H1 (cell line): ENCODE data around the gene FOXG1. TPM values are rescaled to one million over a fixed set of nuclear protein-coding genes. Genes with fewer than 3 reads are reported as not detected.

ENCODE experiments used
- CTCF ChIA-PET: fragments of 300-600 bp; sonication (Branson Sonifier 250); formaldehyde crosslinking; loops from one replicate; lab custom pipeline; 2021; ENCODE audit not compliant: partially characterized antibody; lab: Charles Lee
- POLR2A ChIA-PET: fragments of 300-600 bp; sonication (Branson Sonifier 250); formaldehyde crosslinking; loops from one replicate; lab custom pipeline; 2021; ENCODE audit warnings: inconsistent platforms; ENCODE audit not compliant: partially characterized antibody; lab: Charles Lee
- DNase-seq, 2 experiments: peaks; one replicate each; pipeline versions ENCODE4 v3.0.0 to v3.0.0-alpha.2; 2010 to 2022; ENCODE audit warnings: low spot score in 2 of 2, low read depth in 1 of 2, mixed read lengths in 1 of 2
- FAIRE-seq: peaks from 2 replicates; lab custom pipeline; 2011; peaks lifted over from hg19 to GRCh38; lab: Jason Lieb, UNC
- H2AFZ ChIP-seq: 2 replicates; pipeline ENCODE4 v1.8.1; 2012; ENCODE audit warnings: low read length, inconsistent platforms
- H2AK5ac ChIP-seq: 2 replicates; pipeline ENCODE4 v1.6.1; 2013; ENCODE audit warnings: low read depth, low read length
- H2BK120ac ChIP-seq: replicated peaks from 2 replicates; pipeline ENCODE3; 2013; ENCODE audit warnings: low read depth, low read length, inconsistent platforms
- H2BK12ac ChIP-seq: 2 replicates; pipeline ENCODE4 v1.6.1; 2013; ENCODE audit warnings: low read depth, low read length
- H2BK15ac ChIP-seq: 2 replicates; pipeline ENCODE4 v1.6.1; 2013; ENCODE audit warnings: low read length
- H2BK20ac ChIP-seq: 2 replicates; pipeline ENCODE4 v1.6.1; 2013; ENCODE audit warnings: low read length
- H2BK5ac ChIP-seq: 2 replicates; pipeline ENCODE4 v1.6.1; 2013; ENCODE audit warnings: low read depth, low read length
- H3K14ac ChIP-seq: 2 replicates; pipeline ENCODE4 v1.6.1; 2013; ENCODE audit warnings: inconsistent platforms; ENCODE audit not compliant: insufficient read length
- H3K18ac ChIP-seq: 2 replicates; pipeline ENCODE4 v1.6.1; 2013; ENCODE audit warnings: low read length; ENCODE audit errors: extremely low read depth
- H3K23ac ChIP-seq: 2 replicates; pipeline ENCODE4 v1.6.1; 2013; ENCODE audit warnings: inconsistent platforms; ENCODE audit not compliant: insufficient read length
- H3K23me2 ChIP-seq: 2 replicates; pipeline ENCODE4 v1.6.1; 2013; ENCODE audit warnings: low read depth, low read length
- H3K27ac ChIP-seq: 2 replicates; pipeline ENCODE4 v1.6.1; 2011; ENCODE audit warnings: low read depth, low read length, inconsistent platforms
- H3K27me3 ChIP-seq, 4 experiments: replicated peaks in 1 of 4; 1 replicate in 1 of 4; 2 replicates in 3 of 4; pipeline versions ENCODE4 v1.6.1 to v1.8.1; 2011 to 2013; ENCODE audit warnings: low read length in 3 of 4, mild to moderate bottlenecking in 3 of 4, inconsistent platforms in 2 of 4, mixed read lengths in 2 of 4, moderate library complexity in 1 of 4; ENCODE audit not compliant: control insufficient read depth in 3 of 4, insufficient read depth in 3 of 4; ENCODE audit errors: extremely low read depth in 1 of 4
- H3K36me3 ChIP-seq, 4 experiments: 2 replicates each; pipeline versions ENCODE4 v1.6.1 to v1.8.1; 2011 to 2013; ENCODE audit warnings: mild to moderate bottlenecking in 4 of 4, low read length in 3 of 4, moderate library complexity in 2 of 4, control low read depth in 1 of 4, inconsistent platforms in 1 of 4; ENCODE audit not compliant: insufficient read depth in 4 of 4, control insufficient read depth in 2 of 4
- H3K4ac ChIP-seq: replicated peaks from 2 replicates; pipeline ENCODE3; 2013; ENCODE audit warnings: low read length, low read depth, mixed read lengths, inconsistent platforms; ENCODE audit not compliant: insufficient read length
- H3K4me1 ChIP-seq, 4 experiments: replicated peaks in 1 of 4; 1 replicate in 1 of 4; 2 replicates in 3 of 4; pipeline versions ENCODE4 v1.6.1 to v1.8.1; 2011 to 2013; ENCODE audit warnings: low read length in 3 of 4, inconsistent platforms in 2 of 4, mixed read lengths in 1 of 4; ENCODE audit not compliant: insufficient read depth in 4 of 4, control insufficient read depth in 3 of 4
- H3K4me2 ChIP-seq, 2 experiments: 2 replicates each; pipeline versions ENCODE4 v1.6.1 to v1.8.1; 2011 to 2013; ENCODE audit warnings: low read depth in 2 of 2, low read length in 2 of 2, control low read depth in 1 of 2, inconsistent platforms in 1 of 2, mild to moderate bottlenecking in 1 of 2; ENCODE audit not compliant: insufficient read depth in 1 of 2
- H3K4me3 ChIP-seq, 4 experiments: fragments of 200-600, 300-600 bp in 1 of 4; sonication (generic), shearing (Covaris generic), sonication (Bioruptor Twin) in 1 of 4; 2 replicates each; pipeline versions ENCODE4 v1.5.1 to v1.8.1; 2011 to 2016; ENCODE audit warnings: low read length in 4 of 4, low read depth in 3 of 4, control low read depth in 2 of 4, inconsistent platforms in 2 of 4, mild to moderate bottlenecking in 2 of 4, mixed read lengths in 1 of 4, moderate library complexity in 1 of 4; ENCODE audit not compliant: insufficient read depth in 2 of 4; ENCODE audit errors: extremely low read depth in 1 of 4
- H3K56ac ChIP-seq: replicated peaks from 2 replicates; pipeline ENCODE3; 2013; ENCODE audit warnings: low read depth, mild to moderate bottlenecking, mixed read lengths, low read length, inconsistent platforms; ENCODE audit not compliant: insufficient read length
- H3K79me1 ChIP-seq: 2 replicates; pipeline ENCODE4 v1.6.1; 2013; ENCODE audit warnings: low read depth, low read length, control low read depth
- H3K79me2 ChIP-seq, 2 experiments: 2 replicates each; pipeline versions ENCODE4 v1.6.1 to v1.8.1; 2012 to 2013; ENCODE audit warnings: low read length in 2 of 2, mild to moderate bottlenecking in 2 of 2, inconsistent platforms in 1 of 2; ENCODE audit not compliant: insufficient read depth in 2 of 2, control insufficient read depth in 1 of 2
- H3K9ac ChIP-seq, 4 experiments: replicated peaks in 1 of 4; 1 replicate in 1 of 4; 2 replicates in 3 of 4; pipeline versions ENCODE4 v1.6.1 to v1.8.1; 2011 to 2013; ENCODE audit warnings: low read depth in 3 of 4, low read length in 3 of 4, control low read depth in 2 of 4, mild to moderate bottlenecking in 2 of 4, moderate library complexity in 2 of 4, inconsistent platforms in 1 of 4; ENCODE audit errors: extremely low read depth in 1 of 4
- H3K9me3 ChIP-seq, 2 experiments: 2 replicates each; pipeline versions ENCODE4 v1.6.1 to v1.8.1; 2012 to 2013; ENCODE audit warnings: mild to moderate bottlenecking in 2 of 2, moderate library complexity in 2 of 2, control low read depth in 1 of 2, inconsistent platforms in 1 of 2, low read depth in 1 of 2, low read length in 1 of 2, mixed read lengths in 1 of 2; ENCODE audit not compliant: insufficient read depth in 2 of 2
- H4K20me1 ChIP-seq, 2 experiments: replicated peaks in 1 of 2; 2 replicates each; pipeline versions ENCODE3 to v1.8.1; 2011 to 2013; ENCODE audit warnings: inconsistent platforms in 2 of 2, low read length in 2 of 2, mild to moderate bottlenecking in 1 of 2; ENCODE audit not compliant: insufficient read depth in 2 of 2, control insufficient read depth in 1 of 2
- H4K5ac ChIP-seq: 2 replicates; pipeline ENCODE4 v1.6.1; 2013; ENCODE audit warnings: low read length, low read depth, mixed read lengths, inconsistent platforms; ENCODE audit not compliant: insufficient read length
- H4K8ac ChIP-seq: 2 replicates; pipeline ENCODE4 v1.8.0; 2013; ENCODE audit warnings: mild to moderate bottlenecking, moderate library complexity, low read length, inconsistent platforms; ENCODE audit not compliant: insufficient read depth; ENCODE audit errors: extremely low read depth
- H4K91ac ChIP-seq: replicated peaks from 2 replicates; pipeline ENCODE3; 2013; ENCODE audit warnings: low read length, mixed read lengths, inconsistent platforms; ENCODE audit not compliant: insufficient read length
- CREB1 ChIP-seq: IDR thresholded peaks from 2 replicates; pipeline ENCODE4 v1.6.1; 2012; ENCODE audit warnings: inconsistent platforms
- EGR1 ChIP-seq: IDR thresholded peaks from 2 replicates; pipeline ENCODE4 v1.6.1; 2011; ENCODE audit warnings: low read depth, low read length, borderline replicate concordance
- JUN ChIP-seq: IDR thresholded peaks from 2 replicates; pipeline ENCODE4 v1.6.1; 2011; ENCODE audit warnings: low read depth, mild to moderate bottlenecking, improper control_type of control experiment, low read length
- JUND ChIP-seq: IDR thresholded peaks from 2 replicates; pipeline ENCODE4 v1.6.1; 2011; ENCODE audit warnings: mild to moderate bottlenecking, improper control_type of control experiment, low read length
- NANOG ChIP-seq: IDR thresholded peaks from 2 replicates; pipeline ENCODE4 v1.6.1; 2011; ENCODE audit warnings: low read length, low read depth, mild to moderate bottlenecking, inconsistent platforms; ENCODE audit not compliant: insufficient read depth, poor library complexity, severe bottlenecking
- RAD21 ChIP-seq, 2 experiments: IDR thresholded peaks in 1 of 2; conservative IDR thresholded peaks in 1 of 2; 2 replicates each; pipeline ENCODE4 v1.6.1; 2011; ENCODE audit warnings: low read depth in 2 of 2, low read length in 2 of 2, improper control_type of control experiment in 1 of 2, inconsistent platforms in 1 of 2, mild to moderate bottlenecking in 1 of 2, moderate library complexity in 1 of 2
- RBBP5 ChIP-seq: IDR thresholded peaks from 2 replicates; pipeline ENCODE4 v1.7.1; 2012; ENCODE audit warnings: low read depth, mild to moderate bottlenecking, inconsistent platforms, low read length, moderate library complexity, borderline replicate concordance
- RNF2 ChIP-seq: fragments of 200-900, 300-1000 bp; sonication (generic); IDR thresholded peaks from 2 replicates; pipeline ENCODE4 v1.7.1; 2016; ENCODE audit warnings: borderline replicate concordance, low read depth, mild to moderate bottlenecking, antibody characterized with exemption, low read length; ENCODE audit not compliant: poor library complexity, severe bottlenecking; ENCODE audit errors: missing control alignments
- SIRT6 ChIP-seq: IDR thresholded peaks from one replicate; pipeline ENCODE4 v1.7.1; 2012; ENCODE audit warnings: low read length, inconsistent platforms
- SP4 ChIP-seq: IDR thresholded peaks from 2 replicates; pipeline ENCODE4 v1.6.1; 2012; ENCODE audit warnings: low read length, inconsistent platforms
- TEAD4 ChIP-seq: IDR thresholded peaks from 2 replicates; pipeline ENCODE4 v1.6.1; 2012; ENCODE audit warnings: low read depth, low read length, inconsistent platforms, mixed read lengths
- polyA plus RNA-seq, 7 experiments: library from polyadenylated mRNA; depleted of rRNA in 3 of 7; stranded (reverse) in 5 of 7; unstranded in 2 of 7; fragments of >200 nt in 5 of 7; fragments of 200-250 nt in 2 of 7; gene quantifications; 1 replicate in 5 of 7; 2 replicates in 1 of 7; 4 replicates in 1 of 7; pipeline versions ENCODE4 v1.2.1 to v1.2.3, GENCODE V29; 2011 to 2013; ENCODE audit warnings: missing spikeins in 2 of 7, mixed read lengths in 2 of 7
- total RNA-seq: library from RNA; stranded (reverse); fragmentation: NEBNext Ultra II Directional; extraction: Animal tissue kit (Norgen Biotek cat#: 25700); gene quantifications from 2 replicates; pipeline ENCODE4 v1.2.1, GENCODE V29; 2021
- TF ChIP-seq, protein P1 (sequence below), 3 experiments: IDR thresholded peaks; 1 replicate in 2 of 3; 2 replicates in 1 of 3; pipeline versions ENCODE4 v1.5.1 to v1.6.1; 2011; ENCODE audit warnings: low read length in 3 of 3, mild to moderate bottlenecking in 3 of 3, inconsistent platforms in 2 of 3, low read depth in 1 of 3, moderate library complexity in 1 of 3; ENCODE audit not compliant: insufficient read depth in 1 of 3; ENCODE audit errors: control extremely low read depth in 1 of 3

FOXG1 gene
- total and polyA plus RNA-seq, 2 of the 8 experiments (the other 6 are each of a cell fraction or from before 2014, with no cell fraction given): 0.03 to 0.24 TPM

GRCh38 chr14:28744126-28744525, 22.5 kb upstream of the FOXG1 start:
- Histone ChIP-seq H4K5ac (no peak overlapping the region), H3K56ac (no peak overlapping the region), H2AFZ (no peak overlapping the region), H3K36me3 (no peaks in the 10 kb centered on the region), H3K79me2 (no peaks in the 10 kb centered on the region), H2BK120ac (no peak overlapping the region), H2BK15ac (no peak overlapping the region), H3K4me1 (no peaks in the 10 kb centered on the region), H2BK5ac (no peak overlapping the region), H3K4me2 (no peak overlapping the region), H4K8ac (no peak overlapping the region), H3K27me3 (no peaks in the 10 kb centered on the region), H3K9ac (no peak overlapping the region), H4K91ac (no peak overlapping the region), H3K4ac (no peak overlapping the region), H3K4me3 (no peak overlapping the region), H4K20me1 (no peaks in the 10 kb centered on the region), H3K79me1 (no peaks in the 10 kb centered on the region), H3K23me2 (peaks cover 2% of the 10 kb centered on the region; the same call in 1 of the 2 replicates), H3K23ac (no peak overlapping the region), H2BK20ac (no peak overlapping the region), H2AK5ac (no peak overlapping the region), H3K27ac (no peak overlapping the region), H2BK12ac (no peak overlapping the region), H3K18ac (no peak overlapping the region), H3K9me3 (peaks cover 0 to 4% of the 10 kb centered on the region in 2 experiments; a peak in 2 of 4 replicates), H3K14ac (no peak overlapping the region)
- DNase-seq (no peak), FAIRE-seq (no peak)
- ChIA-PET CTCF (interaction anchor here (1.4 kb wide), 1 partner anchor 30 kb away, joined by 5 read pairs; no protein-coding TSS in a partner anchor), POLR2A (no interaction called here)
- TF ChIP-seq, protein P1, sequence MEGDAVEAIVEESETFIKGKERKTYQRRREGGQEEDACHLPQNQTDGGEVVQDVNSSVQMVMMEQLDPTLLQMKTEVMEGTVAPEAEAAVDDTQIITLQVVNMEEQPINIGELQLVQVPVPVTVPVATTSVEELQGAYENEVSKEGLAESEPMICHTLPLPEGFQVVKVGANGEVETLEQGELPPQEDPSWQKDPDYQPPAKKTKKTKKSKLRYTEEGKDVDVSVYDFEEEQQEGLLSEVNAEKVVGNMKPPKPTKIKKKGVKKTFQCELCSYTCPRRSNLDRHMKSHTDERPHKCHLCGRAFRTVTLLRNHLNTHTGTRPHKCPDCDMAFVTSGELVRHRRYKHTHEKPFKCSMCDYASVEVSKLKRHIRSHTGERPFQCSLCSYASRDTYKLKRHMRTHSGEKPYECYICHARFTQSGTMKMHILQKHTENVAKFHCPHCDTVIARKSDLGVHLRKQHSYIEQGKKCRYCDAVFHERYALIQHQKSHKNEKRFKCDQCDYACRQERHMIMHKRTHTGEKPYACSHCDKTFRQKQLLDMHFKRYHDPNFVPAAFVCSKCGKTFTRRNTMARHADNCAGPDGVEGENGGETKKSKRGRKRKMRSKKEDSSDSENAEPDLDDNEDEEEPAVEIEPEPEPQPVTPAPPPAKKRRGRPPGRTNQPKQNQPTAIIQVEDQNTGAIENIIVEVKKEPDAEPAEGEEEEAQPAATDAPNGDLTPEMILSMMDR (IDR thresholded peaks at IDR 0.05; ENCODE audit: control extremely low read depth in 1 of 3, insufficient read depth in 1 of 3, low read depth in 1 of 3, low read length in 3 of 3): no peak
- no peak for TF ChIP-seq NANOG
- no peak for TF ChIP-seq CREB1
- no peak for TF ChIP-seq RAD21 (IDR thresholded peaks at IDR 0.05 in 1 of 2, conservative IDR thresholded peaks at IDR 0.05 in 1 of 2; ENCODE audit: low read depth in 2 of 2, low read length in 2 of 2)
- no peak for TF ChIP-seq RBBP5
- TF ChIP-seq TEAD4: no peak
- TF ChIP-seq JUND: no peak
- no peak for TF ChIP-seq SIRT6
- no peak for TF ChIP-seq EGR1
- no peak for TF ChIP-seq SP4
- TF ChIP-seq JUN: no peak
- TF ChIP-seq RNF2: no peak
